AML-193 (cell line): Measurements from ENCODE around the gene DHH.

Source experiments
- DNase-seq, 2 experiments: peaks; one replicate each; lab custom pipeline; 2025; lab: John Stamatoyannopoulos, UW

The DHH gene

DNA sequence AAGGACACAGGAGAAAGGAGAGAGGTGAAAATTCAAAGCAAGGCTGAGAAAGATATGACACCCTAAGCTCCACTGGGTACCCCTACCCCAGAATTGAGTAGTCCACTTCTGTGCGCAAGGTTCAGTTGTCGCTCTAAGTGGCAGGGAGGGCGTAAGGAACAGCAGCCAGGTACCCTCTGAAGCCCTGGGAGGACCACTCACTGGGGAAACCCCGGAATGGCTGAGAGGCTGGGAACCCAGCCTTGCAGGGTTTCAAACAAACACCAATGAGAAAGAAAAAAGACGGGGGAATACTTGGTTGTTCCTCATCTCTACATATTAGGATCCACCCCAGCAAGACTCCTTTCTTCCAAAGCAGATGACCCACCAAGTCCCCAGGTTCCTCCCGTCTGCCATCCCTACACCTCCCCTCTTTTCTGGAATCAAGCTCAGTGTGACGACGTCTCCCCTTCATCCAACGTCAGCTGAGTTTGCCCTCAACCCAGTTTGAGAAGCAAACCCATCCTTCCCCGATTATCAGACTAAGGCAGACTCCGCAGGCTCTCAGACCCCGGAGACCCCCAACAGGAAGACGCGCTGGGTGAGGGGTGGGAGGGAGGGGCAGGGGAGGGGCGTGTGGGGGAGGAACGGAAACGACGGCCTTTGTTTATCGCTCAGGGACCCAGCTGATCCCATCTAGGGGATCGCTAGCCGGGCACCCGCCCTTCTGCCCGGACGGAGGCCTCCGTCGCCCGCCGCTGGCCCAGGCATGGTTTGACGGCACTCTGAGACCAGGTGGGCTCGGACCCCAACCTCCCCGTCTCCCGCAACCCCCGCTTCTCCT lies 15.3 kb upstream of the DHH start:
- DNase-seq: no peak

DNA sequence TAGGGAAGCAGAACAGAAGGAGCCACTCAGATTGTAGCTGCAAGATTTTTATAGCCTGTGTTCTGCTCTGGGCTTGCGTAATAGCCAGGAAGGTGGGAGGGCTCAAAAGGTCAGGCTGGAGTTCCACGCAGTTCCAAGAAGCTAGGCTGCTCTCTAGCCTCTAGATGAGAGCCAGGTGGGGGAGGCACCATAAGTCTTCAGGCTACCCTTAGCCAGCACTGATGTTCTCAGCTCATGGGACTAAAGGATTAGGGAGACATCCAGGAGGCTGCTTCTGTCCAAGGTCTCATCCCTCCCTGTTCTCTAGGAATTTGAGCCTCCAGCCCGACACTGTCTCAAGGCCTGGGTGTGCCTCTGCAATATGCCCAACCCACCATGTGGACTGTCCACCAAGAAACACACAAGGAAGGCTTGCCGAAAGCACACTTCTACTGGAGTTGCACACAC lies 14.4 kb upstream of the DHH start:
- DNase-seq: peak; percentile 46 to 55

DNA sequence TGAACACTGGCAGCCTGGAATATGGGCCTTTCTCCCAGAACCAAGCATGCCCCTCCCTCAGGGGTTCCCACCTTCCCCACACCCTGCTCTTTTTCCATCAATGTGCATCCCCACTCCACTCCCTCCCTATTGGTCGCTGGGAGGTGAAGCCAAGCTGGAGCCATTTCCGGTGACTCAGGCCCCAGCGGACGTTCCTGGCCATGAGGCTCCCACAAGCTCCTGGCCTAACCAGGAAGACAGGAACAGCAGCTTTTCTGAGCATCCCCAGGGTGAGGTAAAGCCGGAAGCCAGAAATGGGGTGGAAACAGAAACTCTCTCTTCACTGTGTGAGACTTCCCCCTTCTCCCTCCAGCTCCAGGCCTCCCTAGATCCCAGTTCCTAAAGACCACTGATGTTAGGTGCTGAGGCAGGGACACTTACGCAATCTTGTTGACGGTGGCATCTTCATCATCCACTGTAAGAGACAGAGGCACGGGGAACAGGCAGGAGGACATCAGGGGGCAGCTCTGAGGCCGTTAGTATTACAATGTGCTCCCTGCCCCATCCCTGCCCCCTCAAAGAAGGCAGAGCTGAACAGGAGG lies 11.0 kb upstream of the DHH start:
- DNase-seq: no peak

DNA sequence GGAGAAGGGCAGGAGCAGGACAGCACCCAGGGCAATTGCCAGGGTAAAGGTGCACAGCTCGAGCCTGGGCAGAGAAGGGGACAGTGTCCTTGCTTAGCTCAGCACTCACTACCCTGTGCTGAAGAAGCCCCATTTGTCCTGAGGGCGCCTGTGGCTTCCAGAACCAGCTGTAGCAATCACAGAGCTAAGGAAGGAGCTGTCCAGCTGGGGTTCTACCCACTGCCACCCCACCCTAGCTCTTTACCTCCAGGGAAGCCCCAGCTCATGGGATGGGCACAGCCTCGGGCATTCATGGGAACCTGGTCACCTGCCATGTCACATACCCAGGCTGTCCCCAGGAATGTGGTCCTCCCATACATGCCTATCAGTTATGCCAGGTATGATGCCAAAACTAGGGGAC lies 10.2 kb upstream of the DHH start:
- DNase-seq: no peak

DNA sequence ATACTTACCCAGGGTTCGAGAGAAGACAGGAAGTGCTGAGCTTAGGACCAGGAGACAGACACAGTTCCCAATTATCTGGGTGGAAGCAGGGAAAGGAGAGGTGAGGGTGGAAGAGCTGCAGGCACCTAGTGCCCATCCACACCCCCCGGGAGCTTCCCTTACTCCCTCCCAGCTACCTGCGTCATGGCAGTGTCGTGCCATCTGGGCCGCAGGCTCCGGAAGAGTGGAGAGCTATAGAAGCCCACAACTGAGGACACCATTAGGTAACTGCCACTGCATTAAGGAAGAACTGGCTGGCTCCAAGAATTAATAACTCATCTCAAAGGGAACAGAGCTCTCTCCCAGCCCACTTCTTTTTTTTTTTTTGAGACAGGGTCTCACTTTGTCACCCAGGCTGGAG lies 5.8 kb upstream of the DHH start:
- no peak for DNase-seq

DNA sequence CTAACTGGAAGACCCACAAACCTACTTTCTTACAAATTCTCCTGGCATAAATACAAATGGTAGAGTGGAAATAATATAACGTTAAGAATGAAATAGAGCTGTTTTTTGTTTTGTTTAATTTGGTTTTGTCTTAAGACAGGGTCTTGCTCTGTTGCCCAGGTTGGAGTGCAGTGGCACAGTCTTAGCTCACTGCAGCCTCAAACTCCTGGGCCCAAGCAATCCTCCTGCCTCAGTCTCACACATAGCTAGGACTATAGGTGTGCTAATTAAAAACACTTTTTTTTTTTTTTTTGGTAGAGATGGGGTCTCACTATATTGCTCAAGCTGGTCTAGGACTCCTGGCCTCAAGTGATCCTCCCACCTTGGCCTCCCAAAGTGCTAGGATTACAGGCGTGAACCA lies 4.1 kb upstream of the DHH start:
- no peak for DNase-seq

DNA sequence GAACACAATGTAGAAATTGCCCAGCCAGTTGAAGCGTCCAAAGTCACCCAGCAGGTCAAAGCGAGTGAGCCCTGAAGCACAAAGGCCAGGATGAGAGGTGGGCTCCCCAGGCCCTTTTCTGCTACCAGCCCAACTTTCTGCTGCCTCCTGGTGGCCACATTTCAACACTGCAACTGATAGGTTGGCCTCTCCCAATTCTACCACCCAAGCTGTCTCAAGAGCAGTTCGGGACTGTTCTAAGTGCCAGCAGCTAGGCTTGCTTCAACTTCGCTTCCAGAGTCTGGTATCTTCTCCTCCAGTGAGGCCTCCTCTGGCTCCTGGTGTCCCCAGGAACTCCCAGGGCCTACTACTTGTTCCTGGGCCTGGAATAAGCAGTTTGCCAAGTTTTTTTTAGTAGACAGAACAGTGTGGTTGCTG lies 3.4 kb upstream of the DHH start:
- peak; percentile 39 to 48 for DNase-seq

DNA sequence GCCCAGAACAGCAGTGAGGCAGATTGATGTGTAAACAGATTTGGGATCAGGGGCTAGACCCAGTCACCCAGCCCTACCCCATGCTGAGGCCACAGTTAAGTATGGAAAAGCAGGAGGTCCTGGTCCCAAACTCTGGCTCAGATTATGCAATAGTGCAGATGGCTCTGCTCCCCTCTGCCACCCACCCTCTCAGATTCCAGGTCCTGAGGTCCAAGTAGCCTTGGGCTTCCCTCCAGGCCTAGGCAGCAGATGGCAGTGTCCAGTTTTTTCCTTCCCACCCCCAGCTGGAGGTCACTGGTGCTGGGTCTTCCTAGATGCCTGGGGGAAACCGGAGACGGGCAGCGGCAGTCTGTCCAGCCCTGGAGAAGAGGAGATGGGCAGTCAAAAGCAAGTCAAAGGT lies 2.8 kb upstream of the DHH start:
- no peak for DNase-seq

DNA sequence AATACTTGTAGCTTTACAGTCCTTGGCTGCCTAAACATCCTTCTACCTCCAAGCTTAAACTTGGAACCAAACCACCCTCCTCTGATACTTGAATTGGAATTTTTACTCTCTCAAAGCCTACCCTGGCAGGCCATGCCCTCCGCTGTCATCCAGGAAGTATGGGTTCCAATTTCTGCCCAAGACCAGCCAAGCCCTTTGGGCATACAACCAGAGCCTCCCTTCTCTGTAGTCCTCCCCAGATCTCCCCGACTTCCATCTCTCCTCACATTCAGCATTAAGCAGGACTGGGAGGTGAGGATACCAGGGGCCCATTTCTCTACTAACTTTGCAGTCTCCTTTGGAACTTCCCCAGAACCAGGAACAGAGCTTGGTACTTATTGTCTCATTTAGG lies 369 bp upstream of the DHH start:
- no peak for DNase-seq

DNA sequence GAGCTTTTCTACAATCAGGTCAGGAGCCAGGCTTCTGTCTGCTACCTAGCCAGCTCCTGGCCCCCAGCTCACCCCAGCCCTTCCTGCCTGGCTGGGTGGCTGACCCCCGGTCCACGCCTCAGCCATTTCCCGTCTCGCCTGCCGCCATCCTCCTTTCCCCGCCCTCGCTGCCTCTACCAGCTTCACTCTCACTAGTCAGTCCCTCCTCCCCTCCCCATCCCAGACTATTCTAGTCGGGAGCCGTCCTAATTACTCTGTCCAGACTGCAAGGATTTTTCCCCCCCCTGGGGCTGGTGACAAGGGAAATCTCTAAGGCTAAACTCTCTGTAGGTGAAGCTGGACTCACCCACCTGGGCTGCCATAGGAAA lies 825 bp downstream of the DHH start:
- DNase-seq: no peak

DNA sequence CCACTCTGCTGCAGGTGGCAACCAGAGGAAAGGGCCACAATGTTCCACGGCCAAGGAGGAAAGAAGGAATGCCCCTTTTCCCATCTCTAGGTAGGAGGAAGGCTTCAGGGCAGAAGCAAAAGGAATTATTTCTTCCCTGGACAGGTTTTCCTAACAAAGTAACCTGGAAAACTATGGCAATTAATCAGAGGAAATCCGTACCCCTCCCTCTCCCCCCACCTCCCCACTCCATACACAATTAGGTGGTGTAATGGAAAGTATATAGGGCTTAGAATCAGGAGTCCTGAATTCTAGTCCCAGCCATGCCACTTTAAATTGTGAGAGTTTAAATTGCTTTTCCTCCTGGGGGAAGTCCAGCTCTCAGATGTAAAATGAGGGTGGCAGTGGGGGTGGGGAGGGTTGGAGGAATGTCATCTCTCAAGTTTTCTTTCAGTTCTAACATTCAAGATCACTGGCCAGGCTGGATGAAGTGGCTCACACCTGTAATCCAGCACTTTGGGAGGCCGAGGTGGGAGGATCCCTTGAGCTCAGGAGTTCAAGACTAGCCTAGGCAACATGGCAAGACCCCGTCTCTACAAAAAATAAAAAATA lies 1.7 kb downstream of the DHH start:
- no peak for DNase-seq

DNA sequence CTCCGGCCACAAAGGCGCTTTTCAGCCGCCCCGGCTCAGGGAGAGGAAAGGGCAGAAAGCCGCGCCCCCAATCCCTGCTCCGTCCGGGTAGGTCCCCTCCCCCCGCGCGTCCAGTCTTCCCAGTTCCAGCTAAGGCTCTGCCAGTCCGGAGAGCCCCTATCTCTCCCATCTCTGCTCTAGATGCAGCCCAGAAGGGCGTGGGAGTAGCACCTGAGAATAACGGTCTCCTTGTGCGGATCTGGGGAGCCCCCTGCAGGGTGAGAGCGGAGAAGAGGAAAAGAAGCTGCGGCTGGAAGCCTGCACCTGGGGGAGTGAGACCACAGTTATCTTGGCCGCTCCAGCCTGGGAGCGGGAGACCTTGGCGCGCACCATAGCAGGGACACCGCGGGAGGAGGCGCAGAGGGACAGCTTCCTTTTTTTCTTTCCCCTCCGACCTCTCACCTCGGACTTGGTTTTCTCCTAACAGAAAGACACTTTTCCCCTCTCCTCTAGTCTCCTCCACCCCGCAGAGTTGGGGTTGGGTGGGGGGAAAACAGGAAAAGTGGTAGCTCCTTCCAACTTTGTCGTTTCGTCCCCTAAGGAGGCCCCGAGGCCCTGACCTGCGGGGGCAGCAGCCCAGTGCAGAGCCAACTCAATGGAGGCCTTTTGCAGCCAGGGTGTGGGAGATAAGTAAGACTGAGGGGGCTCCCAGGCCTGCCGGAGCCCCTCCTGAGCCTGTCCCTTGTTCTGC lies 2.4 kb downstream of the DHH start:
- DNase-seq: peak in 1 of 2 experiments; percentile 13

DNA sequence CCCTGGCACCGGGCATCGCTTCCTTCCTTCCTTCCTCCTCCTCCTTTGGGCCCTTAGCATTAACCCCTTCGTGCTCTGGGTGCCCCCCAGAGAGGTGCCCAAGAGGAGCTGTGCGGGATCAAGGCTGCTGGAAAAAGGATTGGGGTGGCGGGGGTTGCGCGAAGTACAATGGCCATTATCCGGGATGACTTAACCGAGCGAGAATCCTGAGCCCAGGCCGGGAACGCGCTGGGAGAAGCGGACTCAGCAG lies 2.8 kb downstream of the DHH start:
- DNase-seq: no peak

DNA sequence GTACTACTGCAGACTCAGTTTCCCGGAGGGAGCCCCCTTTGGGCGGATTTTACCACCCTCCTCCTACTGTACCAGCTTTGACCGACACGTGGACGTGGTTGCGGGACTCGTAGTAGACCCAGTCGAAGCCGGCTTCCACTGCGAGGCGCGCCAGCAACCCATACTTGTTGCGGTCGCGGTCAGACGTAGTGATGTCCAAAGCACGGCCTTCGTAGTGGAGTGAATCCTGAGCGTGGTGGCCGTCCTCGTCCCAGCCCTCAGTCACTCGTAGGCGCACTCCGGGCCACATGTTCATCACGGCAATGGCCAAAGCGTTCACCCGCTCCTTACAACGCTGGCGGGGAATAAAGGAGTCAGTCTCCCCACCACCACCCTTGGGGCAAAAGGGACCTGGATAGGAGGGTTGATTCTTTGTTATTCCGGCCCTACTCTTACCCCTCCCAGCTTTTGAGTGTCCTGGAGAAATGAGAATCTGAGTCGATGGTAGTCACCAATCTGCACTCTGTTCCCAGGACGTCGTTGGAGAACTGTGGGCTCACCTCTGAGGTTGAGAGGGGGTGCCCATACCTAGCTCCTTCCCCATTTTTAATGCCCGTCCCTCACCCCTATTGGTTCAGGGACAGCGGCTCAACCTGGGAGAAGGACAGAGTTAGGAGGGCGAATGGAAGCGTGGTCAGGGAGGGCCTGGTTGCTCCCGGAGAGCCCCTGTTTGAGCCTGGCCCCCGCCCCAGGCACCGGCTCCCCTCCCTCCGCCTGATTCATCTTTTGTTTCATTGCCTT lies 3.4 kb downstream of the DHH start:
- no peak for DNase-seq

DNA sequence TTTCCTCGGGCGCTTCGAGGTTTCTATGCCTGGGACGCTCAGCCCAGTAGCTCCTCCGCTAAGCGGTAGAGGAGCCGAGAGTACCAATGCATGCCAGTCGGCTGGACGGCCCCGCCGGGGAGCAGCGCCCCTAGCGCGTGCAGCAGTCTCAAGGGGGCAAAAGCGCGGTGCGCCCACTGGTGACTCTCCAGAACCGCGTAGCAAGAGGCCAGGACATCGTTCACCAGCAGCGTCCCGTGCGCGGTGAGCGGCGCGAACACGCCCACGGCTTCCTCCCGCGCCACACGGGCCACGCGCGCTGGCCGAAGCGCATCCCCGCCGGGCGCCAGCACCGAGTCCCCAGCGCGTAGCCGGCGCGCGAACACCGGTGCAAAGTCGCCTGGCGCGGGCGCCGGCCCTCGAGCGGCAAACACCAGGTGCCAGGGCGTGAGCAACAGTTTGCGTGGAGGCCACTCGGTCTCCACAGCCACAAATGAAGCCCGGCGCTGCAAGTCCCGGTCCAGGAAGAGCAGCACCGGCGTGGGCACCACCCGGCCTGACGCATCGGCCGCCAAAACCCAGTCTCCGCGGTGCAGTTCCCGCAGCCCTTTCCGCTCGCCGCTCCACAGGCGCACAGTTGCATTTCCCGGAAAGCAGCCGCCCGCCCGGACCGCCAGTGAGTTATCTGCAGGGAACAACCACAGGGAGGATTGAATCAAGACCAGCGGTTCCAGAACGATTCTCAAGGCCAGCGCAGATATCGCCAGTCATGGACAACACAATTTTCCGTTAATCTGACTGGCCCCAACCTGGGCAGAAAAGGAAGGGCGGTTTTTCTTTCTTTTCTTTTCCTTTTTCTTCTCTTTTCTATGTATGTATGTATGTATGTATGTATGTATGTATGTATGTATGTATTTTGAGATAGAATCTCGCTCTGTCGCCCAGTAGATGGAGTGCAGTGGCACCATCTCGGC lies 4.5 kb downstream of the DHH start:
- peak; percentile 12 to 26 for DNase-seq

DNA sequence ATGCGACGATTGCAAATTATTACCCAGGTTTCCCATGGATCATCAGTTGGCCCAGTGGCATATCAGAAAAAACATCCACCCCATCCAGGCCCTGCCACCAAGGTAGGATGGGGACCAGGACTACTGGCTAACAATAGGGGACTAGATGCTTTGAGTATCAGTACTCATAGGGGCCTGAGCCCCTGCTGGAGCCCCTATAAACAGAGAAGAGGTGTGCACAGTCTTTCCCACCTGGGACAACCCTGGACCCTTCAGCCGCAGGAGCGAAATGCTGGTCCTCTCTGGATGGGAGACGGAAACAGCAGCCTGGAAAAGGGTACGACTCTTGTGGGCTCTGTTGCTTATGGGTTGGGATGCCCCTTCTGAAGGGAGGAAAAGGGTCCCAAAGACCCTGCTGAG lies 5.7 kb downstream of the DHH start:
- no peak for DNase-seq

DNA sequence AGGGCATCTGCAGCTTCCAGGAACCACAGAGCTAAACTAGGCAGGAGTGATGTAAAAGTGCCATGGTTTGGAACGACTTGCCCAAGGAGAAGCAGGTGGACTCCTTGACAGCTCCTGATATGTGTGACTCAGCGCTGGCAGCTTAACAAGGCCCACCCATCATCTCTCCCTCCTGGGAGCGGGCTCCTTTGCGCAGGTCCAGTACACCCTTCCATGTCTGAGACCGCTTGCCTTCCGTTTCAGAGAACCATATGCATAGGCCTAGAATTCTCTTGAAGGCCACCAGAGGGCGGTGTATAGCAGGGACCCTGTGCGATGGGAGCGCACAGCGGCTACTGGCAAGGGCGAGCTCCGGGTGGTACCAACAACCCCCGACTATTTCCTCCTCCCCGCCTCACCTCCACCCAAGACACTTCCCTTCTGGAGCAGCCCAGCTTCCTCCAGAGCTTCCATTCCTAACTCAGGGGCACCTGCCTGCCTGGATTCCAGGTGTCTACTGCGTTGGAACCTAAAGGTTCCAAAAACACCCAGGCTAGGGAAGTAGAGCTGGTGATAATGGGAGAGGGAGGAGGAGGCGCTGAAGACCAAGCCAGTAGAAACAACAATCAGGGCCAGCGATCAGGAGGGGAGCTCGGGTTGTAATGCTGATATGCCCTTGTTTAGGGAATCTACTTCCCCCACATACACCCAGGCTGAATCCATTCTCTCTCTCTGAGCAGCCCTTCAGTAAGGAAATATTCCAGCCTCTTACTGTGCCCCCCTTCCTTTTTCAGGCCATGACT lies 6.3 kb downstream of the DHH start:
- DNase-seq: peak; percentile 79 to 81

DNA sequence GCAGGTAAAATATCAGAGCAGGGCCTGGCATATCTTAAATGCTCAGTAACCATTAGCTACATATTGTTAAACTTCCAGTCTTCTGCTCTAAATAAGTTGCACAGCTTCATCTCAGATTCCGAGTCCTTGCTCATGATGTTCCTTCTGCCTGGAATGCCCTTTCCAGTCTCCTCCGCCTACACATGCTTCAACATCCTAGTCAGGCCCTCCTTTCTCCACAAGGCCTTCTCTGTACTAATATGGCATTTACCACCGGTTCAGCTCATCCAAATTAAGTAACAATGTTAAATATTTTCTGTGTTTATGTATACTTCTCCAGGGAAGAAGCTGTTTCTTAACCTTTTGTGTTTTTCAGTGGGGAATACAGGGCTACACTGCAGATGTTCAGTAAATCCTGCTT lies 8.5 kb downstream of the DHH start:
- DNase-seq: no peak

DNA sequence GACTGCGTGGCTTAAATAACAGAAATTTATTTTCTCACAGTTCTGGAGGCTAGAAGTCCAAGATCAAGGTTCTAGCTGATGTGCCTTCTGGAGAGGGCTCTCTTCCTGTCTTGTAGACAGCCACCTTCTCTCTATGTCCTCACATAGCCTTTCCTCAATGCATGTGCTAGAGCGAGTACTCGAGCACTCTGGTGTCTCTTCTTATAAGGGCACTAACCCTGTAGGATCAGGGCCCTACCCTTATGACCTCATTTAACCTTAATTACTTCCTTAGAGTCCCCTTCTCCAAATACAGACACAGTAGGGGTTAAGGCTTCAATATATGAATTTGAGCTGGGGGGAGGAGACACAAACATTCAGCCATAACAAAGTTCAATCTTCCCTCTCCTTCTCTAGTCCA lies 10.2 kb downstream of the DHH start:
- no peak for DNase-seq

DNA sequence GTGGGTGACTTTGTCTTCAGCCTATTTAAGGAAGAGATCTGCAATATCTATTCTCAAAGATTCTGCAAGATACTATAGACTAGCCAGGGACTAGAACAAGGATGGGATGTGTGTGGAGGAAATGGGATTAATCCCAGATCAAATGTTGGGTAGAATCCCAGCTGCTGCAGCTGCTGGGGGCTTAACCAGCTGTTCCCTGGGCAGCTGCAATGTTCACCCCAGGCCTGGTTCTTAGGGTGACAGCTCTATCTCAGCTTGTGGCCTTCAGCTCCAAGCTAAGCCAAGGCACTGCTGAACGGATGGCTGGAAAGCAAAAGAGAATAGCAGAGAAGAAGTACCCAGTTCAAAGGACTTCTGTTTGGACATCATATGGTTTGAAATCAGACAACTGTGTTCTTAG lies 14.8 kb downstream of the DHH start:
- no peak for DNase-seq
